ENCODE results near the gene CADPS2. TPM values are rescaled to one million over a fixed set of nuclear protein-coding genes. Genes with fewer than 3 reads are reported as not detected.

The CADPS2 gene
- total RNA-seq, 3 donors from 2014 or later (not counting 1 experiment from before 2014, with no cell fraction given) = not detected

- ATAC-seq (no peak), DNase-seq (no peak)
- Mint-ChIP-seq H3K27ac (no peak overlapping the region), H3K9me3 (peaks cover 2 to 9% of the 10 kb centered on the region in 2 donors), H3K36me3 (peaks cover 8% of the 10 kb centered on the region), H3K4me1 (peaks cover 0 to 5% of the 10 kb centered on the region in 2 donors), H3K4me3 (no peak overlapping the region), H3K27me3 (ENCODE audit: low read depth in 2 of 2) (peaks cover 54 to 60% of the 10 kb centered on the region in 2 donors)
- Histone ChIP-seq H3K27me3 (ENCODE audit: control insufficient read depth, insufficient read depth, low read length) (peaks cover 50% of the 10 kb centered on the region), H3K36me3 (ENCODE audit: control insufficient read depth, insufficient read depth, low read length) (no peaks in the 10 kb centered on the region), H3K4me1 (ENCODE audit: control insufficient read depth, insufficient read depth, low read length) (peaks cover 3% of the 10 kb centered on the region), H3K27ac (ENCODE audit: low read length) (no peak overlapping the region), H3K9me3 (ENCODE audit: control insufficient read depth, insufficient read depth, low read length) (peaks cover 16% of the 10 kb centered on the region), H3K4me3 (ENCODE audit: low read length) (no peak overlapping the region)
- TF ChIP-seq CTCF (IDR thresholded peaks at IDR 0.05) = no peak
- 8% methylated on average over 28 of the region's 34 CpGs for WGBS (ENCODE audit: insufficient coverage)
- intact Hi-C loops (cut with micrococcal nuclease) = no loop called here
Measured at GRCh38 chr7:122311734-122312450, 574.4 kb downstream of the CADPS2 start.

GRCh38 chr7:122311050-122311700, 575.1 kb downstream of the CADPS2 start:
- Mint-ChIP-seq H3K27ac (no peak overlapping the region), H3K27me3 (ENCODE audit: low read depth in 2 of 2) (peaks cover 56 to 58% of the 10 kb centered on the region in 2 donors), H3K9me3 (peaks cover 2 to 9% of the 10 kb centered on the region in 2 donors), H3K36me3 (peaks cover 8% of the 10 kb centered on the region), H3K4me3 (no peak overlapping the region), H3K4me1 (peaks cover 0 to 5% of the 10 kb centered on the region in 2 donors)
- WGBS (ENCODE audit: insufficient coverage) = 8% methylated on average over 12 of the region's 12 CpGs
- peaks cover 12% of the 10 kb centered on the region for H3K9me3 ChIP-seq (ENCODE audit: control insufficient read depth, insufficient read depth, low read length)
- H3K4me3 ChIP-seq (ENCODE audit: low read length) = no peak overlapping the region
- no peaks in the 10 kb centered on the region for H3K36me3 ChIP-seq (ENCODE audit: control insufficient read depth, insufficient read depth, low read length)
- H3K4me1 ChIP-seq (ENCODE audit: control insufficient read depth, insufficient read depth, low read length) = peaks cover 3% of the 10 kb centered on the region
- peaks cover 52% of the 10 kb centered on the region for H3K27me3 ChIP-seq (ENCODE audit: control insufficient read depth, insufficient read depth, low read length)
- no peak for DNase-seq
- H3K27ac ChIP-seq (ENCODE audit: low read length) = no peak overlapping the region
- intact Hi-C loops (cut with micrococcal nuclease) = no loop called here
- no peak for TF ChIP-seq CTCF (IDR thresholded peaks at IDR 0.05)
- no peak for ATAC-seq

- intact Hi-C loops (cut with micrococcal nuclease) = no loop called here
- Histone ChIP-seq H3K36me3 (ENCODE audit: control insufficient read depth, insufficient read depth, low read length) (no peaks in the 10 kb centered on the region), H3K4me3 (ENCODE audit: low read length) (no peak overlapping the region), H3K27me3 (ENCODE audit: control insufficient read depth, insufficient read depth, low read length) (peaks cover 51% of the 10 kb centered on the region), H3K9me3 (ENCODE audit: control insufficient read depth, insufficient read depth, low read length) (peaks cover 6% of the 10 kb centered on the region), H3K27ac (ENCODE audit: low read length) (no peak overlapping the region), H3K4me1 (ENCODE audit: control insufficient read depth, insufficient read depth, low read length) (peaks cover 3% of the 10 kb centered on the region)
- WGBS (ENCODE audit: insufficient coverage) = 5% methylated on average over 61 of the region's 61 CpGs
- H3K27ac Mint-ChIP-seq = no peak overlapping the region
- H3K4me1 Mint-ChIP-seq = peaks cover 0 to 5% of the 10 kb centered on the region in 2 donors
- DNase-seq = no peak
- no peak for TF ChIP-seq CTCF (IDR thresholded peaks at IDR 0.05)
- H3K4me3 Mint-ChIP-seq = no peak overlapping the region
- ATAC-seq = no peak
- H3K27me3 Mint-ChIP-seq (ENCODE audit: low read depth in 2 of 2) = peaks cover 56% of the 10 kb centered on the region in 2 donors
- peaks cover 2 to 9% of the 10 kb centered on the region in 2 donors for H3K9me3 Mint-ChIP-seq
- H3K36me3 Mint-ChIP-seq = peaks cover 8% of the 10 kb centered on the region
Measured at GRCh38 chr7:122310119-122311021, 575.9 kb downstream of the CADPS2 start.
